GM12878 (cell line): ENCODE data around the gene TRIL. TPM values are rescaled to one million over a fixed set of nuclear protein-coding genes. Genes with fewer than 3 reads are reported as not detected.

Experiments used
- ATAC-seq: fragments of 200-7000 bp; cut with Tn5 transposase; 3 replicates; pipeline ENCODE4 v1.9.1; 2020; ENCODE audit warnings: mild to moderate bottlenecking, moderate library complexity
- BruUV-seq: library from RNA; stranded (reverse); fragments of 400-500 nt; replicated peaks from 2 replicates; lab custom pipeline; 2021; lab: Mats Ljungman, UMichigan
- CTCF ChIA-PET: fragments of 300-600 bp; sonication (Branson Sonifier 250); formaldehyde crosslinking; extraction: SDS; loops from one replicate; lab custom pipeline; 2021; ENCODE audit warnings: inconsistent platforms; lab: Yijun Ruan, JAX
- POLR2A ChIA-PET: fragments of 350-600 bp; formaldehyde crosslinking; extraction: SDS; loops from one replicate; lab custom pipeline; 2021; ENCODE audit warnings: inconsistent platforms; lab: Charles Lee
- RAD21 ChIA-PET: fragments of 300-600 bp; sonication (Branson Sonifier 250); formaldehyde crosslinking; loops from one replicate; lab custom pipeline; 2023; ENCODE audit warnings: antibody characterized with exemption; ENCODE audit not compliant: unreplicated experiment; lab: Charles Lee
- SMC1A ChIA-PET: fragments of 300-600 bp; sonication (Branson Sonifier 250); formaldehyde crosslinking; loops from one replicate; lab custom pipeline; 2023; ENCODE audit not compliant: unreplicated experiment, uncharacterized antibody; lab: Charles Lee
- DNase-seq: peaks from one replicate; pipeline ENCODE4 v3.0.0-alpha.2; 2011; ENCODE audit warnings: low read depth, low spot score
- FAIRE-seq: peaks from 3 replicates; lab custom pipeline; 2011; peaks lifted over from hg19 to GRCh38; lab: Jason Lieb, UNC
- H2AFZ ChIP-seq: 2 replicates; pipeline ENCODE4 v1.6.0; 2011; ENCODE audit warnings: low read depth, low read length, control low read depth; ENCODE audit not compliant: control insufficient read depth
- H3K27ac ChIP-seq: 2 replicates; pipeline ENCODE4 v1.5.1; 2011; ENCODE audit warnings: control low read depth; ENCODE audit not compliant: control insufficient read depth, insufficient read depth
- H3K27me3 ChIP-seq, 2 experiments: replicated peaks in 1 of 2; 2 replicates each; pipeline versions ENCODE4 v1.6.0 to v1.6.1; 2011; ENCODE audit warnings: low read length in 1 of 2; ENCODE audit not compliant: control insufficient read depth in 2 of 2, insufficient read depth in 2 of 2
- H3K36me3 ChIP-seq, 2 experiments: 2 replicates each; pipeline ENCODE4 v1.5.1; 2011; ENCODE audit warnings: low read length in 1 of 2; ENCODE audit not compliant: control insufficient read depth in 2 of 2, insufficient read depth in 2 of 2
- H3K4me1 ChIP-seq: 2 replicates; pipeline ENCODE4 v1.6.1; 2011; ENCODE audit warnings: mild to moderate bottlenecking, low read length, moderate library complexity, mixed read lengths; ENCODE audit not compliant: control insufficient read depth, insufficient read depth
- H3K4me2 ChIP-seq: 2 replicates; pipeline ENCODE4 v1.6.0; 2011; ENCODE audit warnings: control low read depth; ENCODE audit not compliant: control insufficient read depth, insufficient read depth
- H3K4me3 ChIP-seq: fragments of 200-600 bp; sonication (generic); 2 replicates; pipeline ENCODE4 v1.5.1; 2016
- H3K79me2 ChIP-seq: 2 replicates; pipeline ENCODE4 v1.6.0; 2011; ENCODE audit warnings: low read length; ENCODE audit not compliant: control insufficient read depth, insufficient read depth
- H3K9ac ChIP-seq: 2 replicates; pipeline ENCODE4 v1.8.0; 2011; ENCODE audit warnings: low read length, control low read depth, mixed read lengths; ENCODE audit not compliant: control insufficient read depth, insufficient read depth
- H3K9me3 ChIP-seq: replicated peaks from 3 replicates; pipeline ENCODE4 v1.5.1; 2011; ENCODE audit warnings: mild to moderate bottlenecking, low read length; ENCODE audit not compliant: control insufficient read depth, insufficient read depth
- H4K20me1 ChIP-seq: 2 replicates; pipeline ENCODE4 v1.6.0; 2011; ENCODE audit not compliant: control insufficient read depth, insufficient read depth
- EZH2 ChIP-seq: IDR thresholded peaks from 2 replicates; pipeline ENCODE4 v1.6.1; 2012; ENCODE audit warnings: low read depth, mild to moderate bottlenecking, control low read depth, inconsistent platforms, low read length, borderline replicate concordance; ENCODE audit not compliant: control insufficient read depth
- HSF1 ChIP-seq: fragments of 150-350 bp; IDR thresholded peaks from 2 replicates; pipeline ENCODE4 v1.6.1; 2014; ENCODE audit warnings: mild to moderate bottlenecking, low read depth, low read length
- NBN ChIP-seq: fragments of 450-650 bp; IDR thresholded peaks from 2 replicates; pipeline ENCODE4 v1.6.1; 2016
- PBX3 ChIP-seq: IDR thresholded peaks from 2 replicates; pipeline ENCODE4 v1.6.1; 2011; ENCODE audit warnings: mild to moderate bottlenecking, low read depth, low read length, moderate library complexity; ENCODE audit not compliant: insufficient replicate concordance
- WGBS: methylation state at CpG from one replicate; pipeline ENCODE4 v1.1.6; 2016; ENCODE audit warnings: low lambda C conversion rate; ENCODE audit not compliant: insufficient replicate concordance, insufficient coverage; ENCODE audit errors: missing lambda C conversion rate; 5-methylcytosine and 5-hydroxymethylcytosine counted together
- in situ Hi-C: fragments of 300-500 bp; cut with MboI; formaldehyde crosslinking; loops from 9 replicates; pipeline ENCODE4 v1.14.3; 2018; ENCODE audit warnings: mixed read lengths
- intact Hi-C: fragments of 100-400 bp; cut with micrococcal nuclease; formaldehyde crosslinking; loops from one replicate; pipeline ENCODE4 v1.14.2; 2022; ENCODE audit not compliant: unreplicated experiment
- polyA plus RNA-seq, 11 experiments: library from polyadenylated mRNA; depleted of rRNA in 4 of 11; unstranded in 6 of 11; stranded (reverse) in 5 of 11; fragments of >200 nt; fragmentation: Nextera tagmentation in 4 of 11; fragmentation: Illumina TruSeq in 1 of 11; extraction: Ambion mirVana in 4 of 11; extraction: Trizol in 1 of 11; gene quantifications; 1 replicate in 1 of 11; 2 replicates in 10 of 11; pipeline versions ENCODE4 v1.2.1 to v1.2.3, GENCODE V29; 2011 to 2016; ENCODE audit warnings: inconsistent platforms in 2 of 11, missing spikeins in 2 of 11, low read depth in 1 of 11
- total RNA-seq, 4 experiments: library from RNA; depleted of rRNA in 3 of 4; stranded (reverse); fragments of >200 nt in 3 of 4; fragmentation: Illumina TruSeq in 1 of 4; extraction: Trizol in 1 of 4; gene quantifications; 2 replicates each; pipeline versions ENCODE4 v1.2.1 to v1.2.3, GENCODE V29; 2013 to 2021

The TRIL gene
- total and polyA plus RNA-seq, 10 of the 15 experiments (the other 5 are each of a cell fraction or from before 2014, with no cell fraction given): not detected

- Histone ChIP-seq H3K27ac (no peak overlapping the region), H3K79me2 (no peaks in the 10 kb centered on the region), H3K4me3 (no peak overlapping the region), H2AFZ (no peak overlapping the region)
- POLR2A ChIA-PET: no interaction called here
- in situ Hi-C loops: no loop called here
- 22% methylated on average over 6 of the region's 6 CpGs for WGBS
- no peak for FAIRE-seq
- TF ChIP-seq PBX3 (no peak), NBN (no peak), EZH2 (no peak), HSF1 (no peak)
- TF ChIP-seq, all 136 proteins: peak for 0
- ATAC-seq (no peak), DNase-seq (no peak)
- ChIA-PET SMC1A (no interaction called here), CTCF (no interaction called here), RAD21 (no interaction called here)
- Histone ChIP-seq H3K27me3 (peaks cover 0 to 4% of the 10 kb centered on the region in 2 experiments; a peak in 1 of 4 replicates), H3K9me3 (no peaks in the 10 kb centered on the region), H3K36me3 (no peaks in the 10 kb centered on the region), H4K20me1 (no peaks in the 10 kb centered on the region), H3K4me1 (no peaks in the 10 kb centered on the region), H3K9ac (no peak overlapping the region), H3K4me2 (no peak overlapping the region)
- BruUV-seq: no TSS peak
- intact Hi-C loops: no loop called here
These were observed 31.3 kb upstream of the TRIL start for GRCh38 chr7:28989211-28989980.
